ENCODE results near the gene TPX2. TPM values are rescaled to one million over a fixed set of nuclear protein-coding genes. Genes with fewer than 3 reads are reported as not detected.

TPX2 gene
- total and polyA plus RNA-seq, 3 experiments from 2014 or later, result 1.1 to 62.7 (median 60.3) TPM

- no peaks in the 10 kb centered on the region for H3K27me3 ChIP-seq (ENCODE audit: insufficient read depth, low read length, poor library complexity, severe bottlenecking)
- POLR2A ChIA-PET, result no interaction called here
- H3K27me3 Mint-ChIP-seq, result peaks cover 0 to 1% of the 10 kb centered on the region in 2 donors
Observed at GRCh38 chr20:31839782-31840487, 100.8 kb downstream of the TPX2 start.

GRCh38 chr20:31840906-31841816 lies 102.1 kb downstream of the TPX2 start:
- H3K4me3 ChIP-seq (ENCODE audit: low read length), result no peak overlapping the region
- Mint-ChIP-seq H3K27me3 (peaks cover 0 to 1% of the 10 kb centered on the region in 2 donors), H3K9me3 (no peaks in the 10 kb centered on the region), H3K4me1 (peaks cover 4 to 5% (median 5%) of the 10 kb centered on the region in 3 donors), H3K36me3 (no peaks in the 10 kb centered on the region), H3K4me3 (no peak overlapping the region), H3K27ac (no peak overlapping the region)
- H3K27me3 ChIP-seq (ENCODE audit: insufficient read depth, low read length, poor library complexity, severe bottlenecking), result no peaks in the 10 kb centered on the region
- H3K4me1 ChIP-seq (ENCODE audit: insufficient read depth, low read length), result peaks cover 4% of the 10 kb centered on the region
- H3K9me3 ChIP-seq (ENCODE audit: low read length), result no peaks in the 10 kb centered on the region
- POLR2A ChIA-PET, result no interaction called here
- H3K27ac ChIP-seq (ENCODE audit: low read depth, low read length), result no peak overlapping the region
- no peaks in the 10 kb centered on the region for H3K36me3 ChIP-seq (ENCODE audit: insufficient read depth, low read length)
- CTCF ChIA-PET, result interaction anchor here (2.1 kb wide), 1 partner anchor 10 kb away, joined by 5 read pairs; no protein-coding TSS in a partner anchor
- no peak for DNase-seq

More at GRCh38 chr20:31839782-31840487, 100.8 kb downstream of the TPX2 start:
- Histone ChIP-seq H3K9me3 (ENCODE audit: low read length) (no peaks in the 10 kb centered on the region), H3K4me3 (ENCODE audit: low read length) (no peak overlapping the region), H3K36me3 (ENCODE audit: insufficient read depth, low read length) (no peaks in the 10 kb centered on the region), H3K4me1 (ENCODE audit: insufficient read depth, low read length) (peaks cover 9% of the 10 kb centered on the region), H3K27ac (ENCODE audit: low read depth, low read length) (no peak overlapping the region)
- H3K4me3 Mint-ChIP-seq, result no peak overlapping the region
- no peak overlapping the region for H3K27ac Mint-ChIP-seq
- H3K4me1 Mint-ChIP-seq, result peaks cover 7 to 10% (median 7%) of the 10 kb centered on the region in 3 donors
- H3K9me3 Mint-ChIP-seq, result no peaks in the 10 kb centered on the region
- H3K36me3 Mint-ChIP-seq, result no peaks in the 10 kb centered on the region
- CTCF ChIA-PET, result interaction anchor here (1.5 kb wide), 1 partner anchor 10 kb away, joined by 4 read pairs; no protein-coding TSS in a partner anchor
- no peak for DNase-seq

- H3K4me3 ChIP-seq (ENCODE audit: low read length), result no peak overlapping the region
- ChIA-PET CTCF (interaction anchor here (1.5 to 2.1 kb wide), 2 partner anchors 10 to 19 kb away, joined by 3 to 5 read pairs; no protein-coding TSS in a partner anchor), POLR2A (no interaction called here)
Observed at GRCh38 chr20:31841928-31842327, 102.8 kb downstream of the TPX2 start.

GRCh38 chr20:31842471-31843157 lies 103.5 kb downstream of the TPX2 start:
- no peaks in the 10 kb centered on the region for H3K36me3 Mint-ChIP-seq
- Histone ChIP-seq H3K4me3 (ENCODE audit: low read length) (no peak overlapping the region), H3K27me3 (ENCODE audit: insufficient read depth, low read length, poor library complexity, severe bottlenecking) (no peaks in the 10 kb centered on the region), H3K9me3 (ENCODE audit: low read length) (no peaks in the 10 kb centered on the region), H3K4me1 (ENCODE audit: insufficient read depth, low read length) (no peaks in the 10 kb centered on the region), H3K27ac (ENCODE audit: low read depth, low read length) (no peak overlapping the region), H3K36me3 (ENCODE audit: insufficient read depth, low read length) (no peaks in the 10 kb centered on the region)
- H3K27me3 Mint-ChIP-seq, result peaks cover 2 to 4% of the 10 kb centered on the region in 2 donors
- DNase-seq, result no peak
- no peak overlapping the region for H3K27ac Mint-ChIP-seq
- ChIA-PET POLR2A (no interaction called here), CTCF (interaction anchor here (1.1 to 2.1 kb wide), 3 partner anchors 9 to 20 kb away, joined by 3 to 5 read pairs (median 3); no protein-coding TSS in a partner anchor)
- H3K4me1 Mint-ChIP-seq, result no peaks in the 10 kb centered on the region
- no peak overlapping the region for H3K4me3 Mint-ChIP-seq
- H3K9me3 Mint-ChIP-seq, result no peaks in the 10 kb centered on the region

More at GRCh38 chr20:31841928-31842327, 102.8 kb downstream of the TPX2 start:
- Histone ChIP-seq H3K9me3 (ENCODE audit: low read length) (no peaks in the 10 kb centered on the region), H3K4me1 (ENCODE audit: insufficient read depth, low read length) (no peaks in the 10 kb centered on the region), H3K36me3 (ENCODE audit: insufficient read depth, low read length) (no peaks in the 10 kb centered on the region), H3K27ac (ENCODE audit: low read depth, low read length) (no peak overlapping the region), H3K27me3 (ENCODE audit: insufficient read depth, low read length, poor library complexity, severe bottlenecking) (no peaks in the 10 kb centered on the region)
- Mint-ChIP-seq H3K9me3 (no peaks in the 10 kb centered on the region), H3K36me3 (no peaks in the 10 kb centered on the region), H3K4me1 (no peaks in the 10 kb centered on the region), H3K27me3 (peaks cover 2 to 4% of the 10 kb centered on the region in 2 donors), H3K4me3 (no peak overlapping the region), H3K27ac (no peak overlapping the region)
- no peak for DNase-seq

GRCh38 chr20:31843288-31843687 lies 104.2 kb downstream of the TPX2 start:
- no peak for DNase-seq
- Histone ChIP-seq H3K36me3 (ENCODE audit: insufficient read depth, low read length) (no peaks in the 10 kb centered on the region), H3K4me1 (ENCODE audit: insufficient read depth, low read length) (no peaks in the 10 kb centered on the region), H3K9me3 (ENCODE audit: low read length) (no peaks in the 10 kb centered on the region), H3K27me3 (ENCODE audit: insufficient read depth, low read length, poor library complexity, severe bottlenecking) (no peaks in the 10 kb centered on the region), H3K4me3 (ENCODE audit: low read length) (no peak overlapping the region), H3K27ac (ENCODE audit: low read depth, low read length) (no peak overlapping the region)
- Mint-ChIP-seq H3K27ac (no peak overlapping the region), H3K36me3 (no peaks in the 10 kb centered on the region), H3K4me3 (no peak overlapping the region), H3K9me3 (no peaks in the 10 kb centered on the region), H3K4me1 (no peaks in the 10 kb centered on the region), H3K27me3 (peaks cover 2 to 4% of the 10 kb centered on the region in 2 donors)
- CTCF ChIA-PET, result interaction anchor here (1.1 to 1.5 kb wide), 2 partner anchors 9 to 20 kb away, joined by 3 read pairs; no protein-coding TSS in a partner anchor
- POLR2A ChIA-PET, result no interaction called here

GRCh38 chr20:31843881-31844280 lies 104.8 kb downstream of the TPX2 start:
- Histone ChIP-seq H3K27ac (ENCODE audit: low read depth, low read length) (no peak overlapping the region), H3K4me3 (ENCODE audit: low read length) (no peak overlapping the region), H3K27me3 (ENCODE audit: insufficient read depth, low read length, poor library complexity, severe bottlenecking) (no peaks in the 10 kb centered on the region), H3K9me3 (ENCODE audit: low read length) (no peaks in the 10 kb centered on the region), H3K4me1 (ENCODE audit: insufficient read depth, low read length) (no peaks in the 10 kb centered on the region), H3K36me3 (ENCODE audit: insufficient read depth, low read length) (no peaks in the 10 kb centered on the region)
- ChIA-PET POLR2A (no interaction called here), CTCF (interaction anchor here (1.1 kb wide), 1 partner anchor 9 kb away, joined by 3 read pairs; no protein-coding TSS in a partner anchor)
- no peaks in the 10 kb centered on the region for H3K4me1 Mint-ChIP-seq
- no peaks in the 10 kb centered on the region for H3K9me3 Mint-ChIP-seq
- H3K27me3 Mint-ChIP-seq, result peaks cover 7 to 8% of the 10 kb centered on the region in 2 donors
- no peak overlapping the region for H3K4me3 Mint-ChIP-seq
- H3K27ac Mint-ChIP-seq, result no peak overlapping the region
- no peak for DNase-seq
- no peaks in the 10 kb centered on the region for H3K36me3 Mint-ChIP-seq

GRCh38 chr20:31844737-31845299 lies 105.7 kb downstream of the TPX2 start:
- no peaks in the 10 kb centered on the region for H3K9me3 ChIP-seq (ENCODE audit: low read length)
- no peaks in the 10 kb centered on the region for H3K9me3 Mint-ChIP-seq
- H3K4me3 ChIP-seq (ENCODE audit: low read length), result no peak overlapping the region
- ChIA-PET POLR2A (no interaction called here), CTCF (interaction anchor here (4.5 kb wide), 1 partner anchor 21 kb away, joined by 34 read pairs; no protein-coding TSS in a partner anchor)
- no peak overlapping the region for H3K27ac ChIP-seq (ENCODE audit: low read depth, low read length)
- no peaks in the 10 kb centered on the region for H3K36me3 ChIP-seq (ENCODE audit: insufficient read depth, low read length)
- DNase-seq, result no peak
- no peak overlapping the region for H3K27ac Mint-ChIP-seq
- no peaks in the 10 kb centered on the region for H3K36me3 Mint-ChIP-seq
- H3K27me3 Mint-ChIP-seq, result peaks cover 7 to 12% of the 10 kb centered on the region in 2 donors
- H3K4me1 Mint-ChIP-seq, result no peaks in the 10 kb centered on the region
- no peak overlapping the region for H3K4me3 Mint-ChIP-seq
- no peaks in the 10 kb centered on the region for H3K4me1 ChIP-seq (ENCODE audit: insufficient read depth, low read length)
- H3K27me3 ChIP-seq (ENCODE audit: insufficient read depth, low read length, poor library complexity, severe bottlenecking), result no peaks in the 10 kb centered on the region
